ENCODE measurements around the gene EP400. TPM values are rescaled to one million over a fixed set of nuclear protein-coding genes. Genes with fewer than 3 reads are reported as not detected.
"Not testable (repeated sequence)": the region's sequence is repeated elsewhere in the genome, so short reads cannot be mapped to it uniquely, and the experiment has no call there.

The EP400 gene
- polyA plus RNA-seq, 4 donors = 8.6 to 28.9 (median 12.8) TPM

DNA sequence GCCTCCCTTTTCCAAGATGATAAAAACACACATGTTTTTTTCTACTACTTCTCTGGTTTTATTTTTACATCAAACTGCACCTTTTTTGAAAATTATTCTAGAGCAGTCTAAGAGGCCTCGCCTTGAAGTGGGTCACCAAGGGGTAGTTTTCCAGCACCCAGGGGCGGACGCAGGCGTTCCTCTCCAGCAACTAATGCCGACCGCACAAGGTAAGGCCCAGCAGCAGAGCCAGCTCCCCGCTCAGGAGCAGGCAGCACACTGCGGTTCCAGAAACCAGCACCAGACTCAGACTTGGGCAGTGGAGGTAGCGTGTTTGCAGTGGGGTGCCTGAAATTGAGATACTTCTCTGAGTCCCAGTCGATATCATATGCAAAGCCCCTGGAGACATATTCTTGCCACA is 31.6 kb downstream of the EP400 start:
- no peak for DNase-seq
- 96 to 99% (median 99%) methylated on average over 10 of the region's 10 CpGs for WGBS, 3 donors

DNA sequence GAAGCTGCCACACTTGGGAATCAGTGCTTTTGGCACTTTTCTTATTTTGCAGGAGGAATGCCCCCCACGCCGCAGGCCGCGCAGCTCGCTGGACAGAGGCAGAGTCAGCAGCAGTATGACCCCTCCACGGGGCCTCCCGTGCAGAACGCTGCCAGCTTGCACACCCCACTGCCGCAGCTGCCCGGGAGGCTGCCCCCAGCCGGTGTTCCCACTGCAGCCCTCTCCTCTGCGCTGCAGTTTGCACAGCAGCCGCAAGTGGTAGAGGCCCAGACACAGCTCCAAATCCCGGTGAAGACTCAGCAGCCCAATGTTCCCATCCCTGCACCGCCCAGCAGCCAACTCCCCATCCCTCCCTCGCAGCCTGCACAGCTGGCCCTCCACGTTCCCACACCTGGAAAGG is 32.3 kb downstream of the EP400 start:
- FAIRE-seq = no peak
- no peaks in the 10 kb centered on the region for H3K27me3 ChIP-seq (ENCODE audit: control insufficient read depth in 3 of 3, insufficient read depth in 3 of 3, low read length in 3 of 3)
- WGBS, 3 donors = 92 to 94% (median 92%) methylated on average over 17 of the region's 17 CpGs
- H3K9me3 ChIP-seq (ENCODE audit: control insufficient read depth in 2 of 2, insufficient read depth in 1 of 2, low read depth in 1 of 2, low read length in 1 of 2) = no peaks in the 10 kb centered on the region
- peaks cover 8 to 60% (median 22%) of the 10 kb centered on the region in 3 donors for H3K36me3 ChIP-seq (ENCODE audit: control insufficient read depth in 3 of 3, insufficient read depth in 2 of 3, low read depth in 1 of 3, low read length in 3 of 3)
- DNase-seq = no peak
- no peaks in the 10 kb centered on the region for H3K4me1 ChIP-seq (ENCODE audit: control insufficient read depth in 3 of 3, insufficient read depth in 2 of 3, low read depth in 1 of 3, low read length in 2 of 3)
- no peak overlapping the region for H3K4me3 ChIP-seq (ENCODE audit: low read depth in 1 of 3, low read length in 3 of 3)
- no peak overlapping the region for H3K27ac ChIP-seq (ENCODE audit: low read depth in 1 of 3, low read length in 2 of 3)

More for the DNA sequence above, 31.6 kb downstream of the EP400 start:
- no peak overlapping the region for H3K4me3 ChIP-seq (ENCODE audit: low read depth in 1 of 3, low read length in 3 of 3)
- no peaks in the 10 kb centered on the region for H3K27me3 ChIP-seq (ENCODE audit: control insufficient read depth in 3 of 3, insufficient read depth in 3 of 3, low read length in 3 of 3)
- H3K9me3 ChIP-seq (ENCODE audit: control insufficient read depth in 2 of 2, insufficient read depth in 1 of 2, low read depth in 1 of 2, low read length in 1 of 2) = no peaks in the 10 kb centered on the region
- no peaks in the 10 kb centered on the region for H3K4me1 ChIP-seq (ENCODE audit: control insufficient read depth in 3 of 3, insufficient read depth in 2 of 3, low read depth in 1 of 3, low read length in 2 of 3)
- no peak for FAIRE-seq
- H3K27ac ChIP-seq (ENCODE audit: low read depth in 1 of 3, low read length in 2 of 3) = no peak overlapping the region
- peaks cover 8 to 54% (median 18%) of the 10 kb centered on the region in 3 donors for H3K36me3 ChIP-seq (ENCODE audit: control insufficient read depth in 3 of 3, insufficient read depth in 2 of 3, low read depth in 1 of 3, low read length in 3 of 3)

DNA sequence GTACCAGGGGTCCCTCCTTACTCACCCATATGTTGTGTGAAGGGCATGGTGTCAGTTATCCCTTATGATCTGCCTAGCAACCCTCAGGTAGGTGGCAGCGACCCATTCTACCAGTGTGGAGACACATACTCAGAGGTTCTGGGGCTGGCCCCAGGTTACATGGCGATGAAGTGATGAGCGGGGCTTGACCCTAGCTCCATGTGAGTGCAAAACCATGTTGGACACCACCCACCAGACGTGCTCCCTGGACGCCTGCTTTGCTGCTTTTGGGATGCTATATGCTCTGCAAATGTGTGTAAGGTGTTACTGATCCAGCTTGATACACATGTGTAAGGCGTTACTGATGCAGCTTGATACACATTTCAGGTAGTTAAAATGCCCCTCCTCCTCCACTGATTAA is 33.3 kb downstream of the EP400 start:
- no peak overlapping the region for H3K4me3 ChIP-seq (ENCODE audit: low read depth in 1 of 3, low read length in 3 of 3)
- FAIRE-seq (no peak), DNase-seq (no peak)
- 91 to 97% (median 97%) methylated on average over 6 of the region's 6 CpGs for WGBS, 3 donors
- no peaks in the 10 kb centered on the region for H3K27me3 ChIP-seq (ENCODE audit: control insufficient read depth in 3 of 3, insufficient read depth in 3 of 3, low read length in 3 of 3)
- no peaks in the 10 kb centered on the region for H3K4me1 ChIP-seq (ENCODE audit: control insufficient read depth in 3 of 3, insufficient read depth in 2 of 3, low read depth in 1 of 3, low read length in 2 of 3)
- no peak overlapping the region for H3K27ac ChIP-seq (ENCODE audit: low read depth in 1 of 3, low read length in 2 of 3)
- H3K36me3 ChIP-seq (ENCODE audit: control insufficient read depth in 3 of 3, insufficient read depth in 2 of 3, low read depth in 1 of 3, low read length in 3 of 3) = peaks cover 8 to 64% (median 22%) of the 10 kb centered on the region in 3 donors
- no peaks in the 10 kb centered on the region for H3K9me3 ChIP-seq (ENCODE audit: control insufficient read depth in 2 of 2, insufficient read depth in 1 of 2, low read depth in 1 of 2, low read length in 1 of 2)

DNA sequence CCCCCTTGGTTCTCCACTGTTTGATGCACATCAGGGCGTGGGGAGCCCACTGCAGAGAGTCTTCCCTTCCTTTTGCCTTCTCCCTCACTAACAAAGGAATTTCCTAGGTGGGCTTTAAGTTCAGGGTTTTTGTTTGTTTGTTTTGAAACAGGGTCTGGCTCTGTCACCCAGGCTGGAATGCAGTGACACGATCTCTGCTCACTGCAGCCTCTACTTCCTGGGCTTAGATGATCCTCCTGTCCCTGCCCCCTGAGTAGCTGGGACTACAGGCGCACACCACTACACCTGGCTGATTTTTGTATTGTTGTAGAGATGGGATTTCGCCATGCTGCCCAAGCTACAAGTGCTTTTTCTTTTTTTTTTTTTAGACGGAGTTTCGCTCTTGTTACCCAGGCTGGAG is 33.8 kb downstream of the EP400 start:
- H3K9me3 ChIP-seq (ENCODE audit: control insufficient read depth in 2 of 2, insufficient read depth in 1 of 2, low read depth in 1 of 2, low read length in 1 of 2) = no peaks in the 10 kb centered on the region
- DNase-seq = no peak
- no peaks in the 10 kb centered on the region for H3K4me1 ChIP-seq (ENCODE audit: control insufficient read depth in 3 of 3, insufficient read depth in 2 of 3, low read depth in 1 of 3, low read length in 2 of 3)
- H3K4me3 ChIP-seq (ENCODE audit: low read depth in 1 of 3, low read length in 3 of 3) = no peak overlapping the region
- WGBS, 3 donors = 91 to 97% (median 93%) methylated on average over 5 to 6 of the region's 6 CpGs
- H3K36me3 ChIP-seq (ENCODE audit: control insufficient read depth in 3 of 3, insufficient read depth in 2 of 3, low read depth in 1 of 3, low read length in 3 of 3) = peaks cover 8 to 69% (median 23%) of the 10 kb centered on the region in 3 donors
- H3K27me3 ChIP-seq (ENCODE audit: control insufficient read depth in 3 of 3, insufficient read depth in 3 of 3, low read length in 3 of 3) = no peaks in the 10 kb centered on the region
- FAIRE-seq = no peak
- no peak overlapping the region for H3K27ac ChIP-seq (ENCODE audit: low read depth in 1 of 3, low read length in 2 of 3)

DNA sequence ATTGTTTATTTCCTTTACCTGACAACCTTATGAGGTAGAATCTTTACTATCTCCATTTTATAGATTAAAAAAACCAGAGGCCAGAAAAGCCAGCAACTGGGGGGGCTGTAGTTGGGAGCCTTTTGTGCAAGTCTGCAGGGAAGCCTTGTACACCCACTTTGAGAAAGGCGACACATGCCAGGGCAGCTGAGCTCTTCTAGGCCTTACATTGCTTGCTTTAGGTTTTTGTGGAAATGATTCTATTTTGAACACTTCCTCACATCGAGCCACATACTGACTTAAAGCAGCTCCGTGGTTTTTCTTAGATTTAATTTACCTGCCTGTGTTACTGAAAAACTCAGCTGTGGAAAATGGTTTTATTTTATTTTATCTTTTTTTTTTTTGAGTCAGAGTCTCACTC is 34.6 kb downstream of the EP400 start:
- H3K27ac ChIP-seq (ENCODE audit: low read depth in 1 of 3, low read length in 2 of 3) = no peak overlapping the region
- DNase-seq = no peak
- no peaks in the 10 kb centered on the region for H3K9me3 ChIP-seq (ENCODE audit: control insufficient read depth in 2 of 2, insufficient read depth in 1 of 2, low read depth in 1 of 2, low read length in 1 of 2)
- peaks cover 8 to 77% (median 25%) of the 10 kb centered on the region in 3 donors for H3K36me3 ChIP-seq (ENCODE audit: control insufficient read depth in 3 of 3, insufficient read depth in 2 of 3, low read depth in 1 of 3, low read length in 3 of 3)
- 85 to 91% (median 90%) methylated on average over 3 of the region's 3 CpGs for WGBS, 3 donors
- FAIRE-seq = no peak
- H3K27me3 ChIP-seq (ENCODE audit: control insufficient read depth in 3 of 3, insufficient read depth in 3 of 3, low read length in 3 of 3) = no peaks in the 10 kb centered on the region
- H3K4me1 ChIP-seq (ENCODE audit: control insufficient read depth in 3 of 3, insufficient read depth in 2 of 3, low read depth in 1 of 3, low read length in 2 of 3) = no peaks in the 10 kb centered on the region
- H3K4me3 ChIP-seq (ENCODE audit: low read depth in 1 of 3, low read length in 3 of 3) = no peak overlapping the region

DNA sequence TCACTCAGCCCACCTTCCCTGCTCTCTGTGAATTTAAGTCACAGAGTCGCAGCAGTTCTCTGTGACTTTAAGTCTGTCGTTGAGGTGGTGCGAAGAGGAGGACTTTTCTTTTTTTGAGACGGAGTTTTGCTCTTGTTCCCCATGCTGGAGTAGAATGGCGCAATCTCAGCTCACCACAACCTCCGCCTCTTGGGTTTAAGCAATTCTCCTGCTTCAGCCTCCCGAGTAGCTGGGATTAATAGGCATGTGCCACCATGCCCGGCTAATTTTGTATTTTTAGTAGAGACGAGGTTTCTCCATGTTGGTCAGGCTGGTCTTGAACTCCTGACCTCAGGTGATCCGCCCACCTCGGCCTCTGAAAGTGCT is 35.8 kb downstream of the EP400 start:
- H3K27me3 ChIP-seq (ENCODE audit: control insufficient read depth in 3 of 3, insufficient read depth in 3 of 3, low read length in 3 of 3); H3K4me1 ChIP-seq (ENCODE audit: control insufficient read depth in 3 of 3, insufficient read depth in 2 of 3, low read depth in 1 of 3, low read length in 2 of 3); H3K9me3 ChIP-seq (ENCODE audit: control insufficient read depth in 2 of 2, insufficient read depth in 1 of 2, low read depth in 1 of 2, low read length in 1 of 2); FAIRE-seq; DNase-seq; H3K4me3 ChIP-seq (ENCODE audit: low read depth in 1 of 3, low read length in 3 of 3): not testable (repeated sequence)
- 88 to 97% (median 94%) methylated on average over 11 of the region's 11 CpGs for WGBS, 3 donors
- H3K36me3 ChIP-seq (ENCODE audit: control insufficient read depth in 3 of 3, insufficient read depth in 2 of 3, low read depth in 1 of 3, low read length in 3 of 3) = peaks cover 8 to 78% (median 26%) of the 10 kb centered on the region in 3 donors
- peak overlapping the region in 1 of 3 donors; percentile 27 for H3K27ac ChIP-seq (ENCODE audit: low read depth in 1 of 3, low read length in 2 of 3)

DNA sequence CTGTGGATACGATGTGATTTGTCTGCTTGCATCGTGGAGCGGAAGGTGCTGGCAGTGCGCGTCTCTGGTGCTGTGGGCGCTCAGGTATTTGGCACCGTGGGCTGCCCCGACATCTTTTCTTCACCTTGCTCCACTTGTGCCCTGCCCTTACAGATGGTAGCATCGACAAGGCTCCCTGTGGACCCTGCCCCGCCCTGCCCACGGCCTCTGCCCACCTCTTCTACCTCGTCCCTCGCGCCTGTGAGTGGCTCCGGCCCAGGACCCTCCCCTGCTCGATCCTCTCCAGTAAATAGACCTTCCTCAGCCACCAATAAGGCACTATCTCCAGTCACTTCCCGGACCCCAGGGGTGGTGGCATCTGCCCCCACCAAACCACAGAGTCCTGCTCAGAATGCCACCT is 36.6 kb downstream of the EP400 start:
- H3K27ac ChIP-seq (ENCODE audit: low read depth in 1 of 3, low read length in 2 of 3) = no peak overlapping the region
- H3K9me3 ChIP-seq (ENCODE audit: control insufficient read depth in 2 of 2, insufficient read depth in 1 of 2, low read depth in 1 of 2, low read length in 1 of 2) = no peaks in the 10 kb centered on the region
- no peaks in the 10 kb centered on the region for H3K27me3 ChIP-seq (ENCODE audit: control insufficient read depth in 3 of 3, insufficient read depth in 3 of 3, low read length in 3 of 3)
- H3K4me3 ChIP-seq (ENCODE audit: low read depth in 1 of 3, low read length in 3 of 3) = no peak overlapping the region
- DNase-seq = no peak
- peaks cover 8 to 79% (median 23%) of the 10 kb centered on the region in 3 donors for H3K36me3 ChIP-seq (ENCODE audit: control insufficient read depth in 3 of 3, insufficient read depth in 2 of 3, low read depth in 1 of 3, low read length in 3 of 3)
- no peak for FAIRE-seq
- H3K4me1 ChIP-seq (ENCODE audit: control insufficient read depth in 3 of 3, insufficient read depth in 2 of 3, low read depth in 1 of 3, low read length in 2 of 3) = no peaks in the 10 kb centered on the region
- WGBS, 3 donors = 95 to 96% (median 96%) methylated on average over 17 of the region's 17 CpGs

DNA sequence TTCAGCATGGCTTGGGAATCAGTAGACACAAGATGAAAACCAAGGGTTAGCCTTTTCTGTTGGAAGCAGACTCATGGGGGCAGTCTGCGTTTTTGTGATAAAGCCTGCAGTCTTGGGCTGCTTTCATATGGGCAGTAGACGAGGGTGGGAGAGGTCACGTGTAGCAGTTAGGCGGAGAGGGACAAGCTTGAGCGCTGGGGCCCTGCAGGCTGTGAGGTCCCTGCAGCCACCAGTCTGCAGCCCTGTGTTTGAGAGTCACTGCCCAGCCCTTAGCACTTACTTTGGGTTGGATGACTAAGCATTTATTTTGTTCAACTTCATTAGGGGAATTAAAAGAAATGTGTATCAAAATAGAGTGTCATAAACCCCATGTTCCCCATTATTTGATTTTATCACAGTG is 37.2 kb downstream of the EP400 start:
- Histone ChIP-seq H3K27me3 (ENCODE audit: control insufficient read depth in 3 of 3, insufficient read depth in 3 of 3, low read length in 3 of 3) (no peaks in the 10 kb centered on the region), H3K27ac (ENCODE audit: low read depth in 1 of 3, low read length in 2 of 3) (no peak overlapping the region), H3K9me3 (ENCODE audit: control insufficient read depth in 2 of 2, insufficient read depth in 1 of 2, low read depth in 1 of 2, low read length in 1 of 2) (no peaks in the 10 kb centered on the region), H3K4me1 (ENCODE audit: control insufficient read depth in 3 of 3, insufficient read depth in 2 of 3, low read depth in 1 of 3, low read length in 2 of 3) (no peaks in the 10 kb centered on the region), H3K36me3 (ENCODE audit: control insufficient read depth in 3 of 3, insufficient read depth in 2 of 3, low read depth in 1 of 3, low read length in 3 of 3) (peaks cover 6 to 76% (median 22%) of the 10 kb centered on the region in 3 donors), H3K4me3 (ENCODE audit: low read depth in 1 of 3, low read length in 3 of 3) (no peak overlapping the region)
- DNase-seq (no peak), FAIRE-seq (no peak)
- WGBS, 3 donors = 85 to 92% (median 90%) methylated on average over 5 of the region's 5 CpGs

DNA sequence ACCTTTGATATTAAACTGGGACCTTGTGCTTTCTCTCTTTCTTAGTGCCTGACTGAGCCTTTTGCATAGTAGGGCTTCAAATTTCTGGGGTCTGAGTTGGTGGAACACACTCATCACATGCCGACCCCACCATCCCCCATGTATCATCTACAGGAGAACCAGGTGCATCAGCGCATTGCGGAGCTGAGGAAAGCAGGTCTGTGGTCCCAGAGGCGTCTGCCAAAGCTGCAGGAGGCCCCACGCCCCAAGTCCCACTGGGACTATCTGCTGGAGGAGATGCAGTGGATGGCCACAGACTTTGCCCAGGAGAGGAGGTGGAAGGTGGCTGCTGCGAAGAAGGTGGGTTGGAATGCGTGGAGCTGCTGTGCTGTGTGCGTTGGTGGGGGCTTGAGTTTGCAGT is 37.8 kb downstream of the EP400 start:
- Histone ChIP-seq H3K4me1 (ENCODE audit: control insufficient read depth in 3 of 3, insufficient read depth in 2 of 3, low read depth in 1 of 3, low read length in 2 of 3) (no peaks in the 10 kb centered on the region), H3K9me3 (ENCODE audit: control insufficient read depth in 2 of 2, insufficient read depth in 1 of 2, low read depth in 1 of 2, low read length in 1 of 2) (no peaks in the 10 kb centered on the region), H3K36me3 (ENCODE audit: control insufficient read depth in 3 of 3, insufficient read depth in 2 of 3, low read depth in 1 of 3, low read length in 3 of 3) (peaks cover 6 to 77% (median 26%) of the 10 kb centered on the region in 3 donors), H3K27ac (ENCODE audit: low read depth in 1 of 3, low read length in 2 of 3) (no peak overlapping the region), H3K27me3 (ENCODE audit: control insufficient read depth in 3 of 3, insufficient read depth in 3 of 3, low read length in 3 of 3) (no peaks in the 10 kb centered on the region), H3K4me3 (ENCODE audit: low read depth in 1 of 3, low read length in 3 of 3) (no peak overlapping the region)
- DNase-seq (no peak), FAIRE-seq (no peak)
- WGBS, 3 donors = 95 to 96% (median 95%) methylated on average over 8 of the region's 8 CpGs

All from small intestine (tissue), 7 donors.